UCSD-AML1 (cell line): ENCODE data around the gene PIGZ.

Experiments used
- DNase-seq: peaks from one replicate; lab custom pipeline; 2025; ENCODE audit not compliant: unreplicated experiment; lab: John Stamatoyannopoulos, UW

Gene PIGZ

GRCh38 chr3:196983186-196983585, 14.6 kb upstream of the PIGZ start:
- no peak for DNase-seq

GRCh38 chr3:196981657-196982056, 13.0 kb upstream of the PIGZ start:
- no peak for DNase-seq

- DNase-seq: no peak
Measured at GRCh38 chr3:196979545-196979944, 10.9 kb upstream of the PIGZ start.

GRCh38 chr3:196976941-196977340, 8.3 kb upstream of the PIGZ start:
- peak; percentile 25 for DNase-seq

GRCh38 chr3:196975349-196975748, 6.7 kb upstream of the PIGZ start:
- no peak for DNase-seq

GRCh38 chr3:196974661-196975060, 6.0 kb upstream of the PIGZ start:
- no peak for DNase-seq

GRCh38 chr3:196971094-196971698, 2.6 kb upstream of the PIGZ start:
- DNase-seq: no peak

- no peak for DNase-seq
Measured at GRCh38 chr3:196970547-196971093, 2.0 kb upstream of the PIGZ start.

GRCh38 chr3:196969660-196970546, 1.3 kb upstream of the PIGZ start:
- DNase-seq: peak; percentile 76

- peak; percentile 53 for DNase-seq
Measured at GRCh38 chr3:196969134-196969659, 564 bp upstream of the PIGZ start.

GRCh38 chr3:196967412-196968232, 1.0 kb downstream of the PIGZ start:
- no peak for DNase-seq

- no peak for DNase-seq
Measured at GRCh38 chr3:196966526-196967401, 1.9 kb downstream of the PIGZ start.

GRCh38 chr3:196965804-196966173, 2.8 kb downstream of the PIGZ start:
- DNase-seq: no peak

- DNase-seq: no peak
Measured at GRCh38 chr3:196965112-196965803, 3.4 kb downstream of the PIGZ start.

GRCh38 chr3:196963631-196963953, 5.0 kb downstream of the PIGZ start:
- no peak for DNase-seq

- no peak for DNase-seq
Measured at GRCh38 chr3:196962930-196963630, 5.6 kb downstream of the PIGZ start.

GRCh38 chr3:196962108-196962929, 6.3 kb downstream of the PIGZ start:
- no peak for DNase-seq

GRCh38 chr3:196954832-196955231, 13.8 kb downstream of the PIGZ start:
- no peak for DNase-seq
